PC-9 (cell line): Measurements from ENCODE around the gene OPN3. TPM values are rescaled to one million over a fixed set of nuclear protein-coding genes. Genes with fewer than 3 reads are reported as not detected.

ENCODE experiments used
- BruUV-seq: library from RNA; stranded (reverse); fragments of 400-500 nt; replicated peaks from 2 replicates; lab custom pipeline; 2021; lab: Mats Ljungman, UMichigan
- CTCF ChIA-PET: fragments of 300-600 bp; sonication (Branson Sonifier 250); formaldehyde crosslinking; loops from one replicate; lab custom pipeline; 2022; ENCODE audit warnings: antibody characterized with exemption; lab: Charles Lee
- POLR2A ChIA-PET: fragments of 300-600 bp; sonication (Branson Sonifier 250); formaldehyde crosslinking; loops from one replicate; lab custom pipeline; 2022; ENCODE audit warnings: antibody characterized with exemption; ENCODE audit not compliant: unreplicated experiment; lab: Charles Lee
- DNase-seq, 2 experiments: peaks; one replicate each; pipeline versions ENCODE4 v3.0.0 to v3.0.0-alpha.2; 2015 to 2022; ENCODE audit warnings: mixed read lengths in 1 of 2
- H2AFZ ChIP-seq: fragments of 200-600 bp; sonication (generic); 2 replicates; pipeline ENCODE4 v1.8.1; 2017; ENCODE audit warnings: antibody characterized with exemption
- H3F3A ChIP-seq: fragments of 200-600 bp; sonication (generic); 2 replicates; pipeline ENCODE4 v1.8.1; 2017; ENCODE audit warnings: antibody characterized with exemption, mild to moderate bottlenecking, low read depth; ENCODE audit not compliant: insufficient read depth
- H3K27ac ChIP-seq: fragments of 200-600 bp; sonication (generic); 2 replicates; pipeline ENCODE4 v1.6.1; 2016; ENCODE audit warnings: mixed run types
- H3K27me3 ChIP-seq: fragments of 200-600 bp; sonication (generic); 2 replicates; pipeline ENCODE4 v1.6.1; 2016; ENCODE audit warnings: low read depth, mixed run types; ENCODE audit not compliant: insufficient read depth
- H3K36me3 ChIP-seq: fragments of 200-600 bp; sonication (generic); 2 replicates; pipeline ENCODE4 v1.6.1; 2016; ENCODE audit warnings: low read depth, mixed run types
- H3K4me1 ChIP-seq: fragments of 200-600 bp; sonication (generic); replicated peaks from 2 replicates; pipeline ENCODE4 v1.6.1; 2016; ENCODE audit warnings: mixed run types; ENCODE audit not compliant: insufficient read depth
- H3K4me2 ChIP-seq: fragments of 200-600 bp; sonication (generic); 2 replicates; pipeline ENCODE4 v1.6.1; 2017; ENCODE audit warnings: mixed run types
- H3K4me3 ChIP-seq: fragments of 200-600 bp; sonication (generic); 2 replicates; pipeline ENCODE4 v1.6.1; 2016; ENCODE audit warnings: mixed run types
- H3K79me2 ChIP-seq: fragments of 200-600 bp; sonication (generic); 2 replicates; pipeline ENCODE4 v1.6.1; 2017; ENCODE audit warnings: low read depth, mixed run types
- H3K9me2 ChIP-seq: fragments of 200-600 bp; sonication (generic); 2 replicates; pipeline ENCODE4 v1.8.1; 2017; ENCODE audit warnings: mild to moderate bottlenecking; ENCODE audit not compliant: insufficient read depth
- H3K9me3 ChIP-seq: fragments of 200-600 bp; sonication (generic); 2 replicates; pipeline ENCODE4 v1.8.1; 2016; ENCODE audit warnings: low read depth; ENCODE audit not compliant: insufficient read depth
- H4K20me1 ChIP-seq: fragments of 200-600 bp; sonication (generic); 2 replicates; pipeline ENCODE4 v1.8.1; 2017; ENCODE audit not compliant: insufficient read depth
- CTCF ChIP-seq: fragments of 200-600 bp; sonication (generic); conservative IDR thresholded peaks from 2 replicates; pipeline ENCODE4 v1.6.1; 2017; ENCODE audit warnings: mixed run types, antibody characterized with exemption, mild to moderate bottlenecking, moderate library complexity
- EZH2 ChIP-seq: fragments of 200-600 bp; sonication (generic); IDR thresholded peaks from 2 replicates; pipeline ENCODE4 v1.8.0; 2017; ENCODE audit warnings: antibody characterized with exemption, low read depth
- intact Hi-C: fragments of 100-400 bp; cut with micrococcal nuclease; formaldehyde crosslinking; loops from one replicate; pipeline ENCODE4 v1.10.0; 2022; ENCODE audit not compliant: unreplicated experiment
- total RNA-seq: library from RNA; stranded (reverse); gene quantifications from 2 replicates; pipeline ENCODE4 v1.2.3, GENCODE V29; 2021

The OPN3 gene
- total RNA-seq, 1 experiment from 2014 or later: 62.7 TPM

DNA sequence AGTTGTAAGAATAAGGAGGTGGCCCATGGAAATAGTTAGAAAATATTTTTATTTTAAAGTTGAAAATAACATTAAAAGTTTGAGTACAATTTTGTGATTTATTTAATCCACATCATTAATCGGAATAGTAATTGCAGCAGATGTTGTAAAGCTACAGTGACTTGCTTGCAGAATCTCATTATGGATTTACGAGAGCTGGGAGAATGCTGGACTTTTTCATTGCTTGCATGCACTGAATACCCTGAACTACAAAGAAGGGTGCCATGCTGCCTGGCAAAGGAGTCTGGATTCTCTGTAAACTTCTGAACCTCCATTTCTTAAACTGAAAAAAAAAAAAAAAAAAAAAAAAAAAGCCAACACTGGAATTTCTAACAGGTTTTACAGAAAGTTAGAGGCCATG lies 38.4 kb upstream of the OPN3 start:
- H3K4me1 ChIP-seq: no peaks in the 10 kb centered on the region
- POLR2A ChIA-PET: no interaction called here
- CTCF ChIA-PET: no interaction called here
- H2AFZ ChIP-seq: no peak overlapping the region
- no peaks in the 10 kb centered on the region for H3K79me2 ChIP-seq
- no peaks in the 10 kb centered on the region for H3K27me3 ChIP-seq
- H3K9me3 ChIP-seq: no peaks in the 10 kb centered on the region
- no peak overlapping the region for H3K4me2 ChIP-seq
- no peaks in the 10 kb centered on the region for H3K36me3 ChIP-seq
- H3F3A ChIP-seq: no peaks in the 10 kb centered on the region
- no peaks in the 10 kb centered on the region; the same call in 1 of the 2 replicates for H3K9me2 ChIP-seq
- DNase-seq: no peak
- intact Hi-C loops: no loop called here
- H3K27ac ChIP-seq: no peak overlapping the region
- no peaks in the 10 kb centered on the region for H4K20me1 ChIP-seq
- no TSS peak for BruUV-seq
- no peak for TF ChIP-seq EZH2
- no peak overlapping the region for H3K4me3 ChIP-seq

DNA sequence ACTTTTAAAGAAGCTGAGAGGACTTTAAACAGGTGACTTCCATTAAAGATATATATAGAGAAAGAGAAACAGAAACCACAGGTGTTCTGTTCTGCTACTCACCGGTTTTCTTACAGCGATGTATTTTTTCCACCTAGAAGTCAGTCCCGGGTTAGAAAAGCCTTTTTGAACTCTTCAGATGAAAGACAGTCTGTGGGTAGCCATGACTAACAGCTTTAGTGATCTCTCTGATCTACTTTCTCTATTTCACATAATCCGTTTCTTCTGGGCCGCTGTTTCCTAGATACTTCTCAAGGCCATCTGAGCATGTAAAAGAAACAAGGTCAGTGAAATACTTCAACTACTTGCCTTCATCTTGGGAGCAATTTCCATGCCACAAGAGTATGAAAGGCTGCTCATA lies 37.0 kb upstream of the OPN3 start:
- Histone ChIP-seq H3K4me2 (no peak overlapping the region), H3K4me1 (no peaks in the 10 kb centered on the region), H3K4me3 (no peak overlapping the region), H2AFZ (no peak overlapping the region), H3K9me3 (no peaks in the 10 kb centered on the region; the same call in 1 of the 2 replicates), H3F3A (no peaks in the 10 kb centered on the region), H3K9me2 (no peaks in the 10 kb centered on the region; the same call in 1 of the 2 replicates), H3K79me2 (no peaks in the 10 kb centered on the region), H4K20me1 (no peaks in the 10 kb centered on the region), H3K36me3 (no peaks in the 10 kb centered on the region), H3K27ac (no peak overlapping the region), H3K27me3 (no peaks in the 10 kb centered on the region)
- no TSS peak for BruUV-seq
- intact Hi-C loops: no loop called here
- POLR2A ChIA-PET: no interaction called here
- TF ChIP-seq CTCF: no peak
- no peak for TF ChIP-seq EZH2
- CTCF ChIA-PET: no interaction called here
- no peak for DNase-seq

DNA sequence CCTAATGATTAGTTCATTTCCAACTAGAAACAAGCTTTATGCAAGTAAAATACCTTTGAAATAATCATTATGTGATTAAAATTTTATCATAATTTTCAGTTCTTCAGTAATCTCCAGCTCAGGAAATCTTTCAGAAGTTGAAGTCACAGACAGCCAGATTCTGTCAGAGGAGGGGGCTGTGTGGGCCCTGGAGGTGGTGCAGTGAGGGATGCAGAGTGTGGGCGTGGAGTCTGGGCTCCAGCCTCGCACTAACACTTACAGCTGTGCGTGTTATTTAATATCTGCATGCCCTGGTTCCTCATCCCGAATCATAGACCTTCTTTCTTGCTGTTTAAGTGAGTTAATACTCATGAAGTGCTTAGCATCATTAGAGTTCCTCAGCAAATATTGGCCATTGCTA lies 35.8 kb upstream of the OPN3 start:
- H3K4me1 ChIP-seq: no peaks in the 10 kb centered on the region
- no peak overlapping the region for H3K4me2 ChIP-seq
- H3K79me2 ChIP-seq: no peaks in the 10 kb centered on the region
- no peak overlapping the region for H3K4me3 ChIP-seq
- H3K9me2 ChIP-seq: no peaks in the 10 kb centered on the region
- ChIA-PET POLR2A (no interaction called here), CTCF (no interaction called here)
- H2AFZ ChIP-seq: no peak overlapping the region
- intact Hi-C loops: no loop called here
- no peaks in the 10 kb centered on the region for H3K36me3 ChIP-seq
- no peaks in the 10 kb centered on the region; the same call in 1 of the 2 replicates for H3K9me3 ChIP-seq
- TF ChIP-seq CTCF (no peak), EZH2 (no peak)
- H3F3A ChIP-seq: no peaks in the 10 kb centered on the region
- no peak overlapping the region for H3K27ac ChIP-seq
- BruUV-seq: no TSS peak
- no peaks in the 10 kb centered on the region for H3K27me3 ChIP-seq
- no peak for DNase-seq
- H4K20me1 ChIP-seq: no peaks in the 10 kb centered on the region

GRCh38 chr1:241674805-241675384 lies 34.7 kb upstream of the OPN3 start:
- TF ChIP-seq EZH2 (no peak), CTCF (no peak)
- ChIA-PET CTCF (no interaction called here), POLR2A (no interaction called here)
- BruUV-seq: no TSS peak
- no peak overlapping the region for H3K4me2 ChIP-seq
- no peak for DNase-seq
- no peaks in the 10 kb centered on the region for H3K9me2 ChIP-seq
- H3K36me3 ChIP-seq: no peaks in the 10 kb centered on the region
- no peak overlapping the region for H3K27ac ChIP-seq
- H3K4me1 ChIP-seq: no peaks in the 10 kb centered on the region
- H3K27me3 ChIP-seq: no peaks in the 10 kb centered on the region
- H3K4me3 ChIP-seq: no peak overlapping the region
- no peaks in the 10 kb centered on the region; the same call in 1 of the 2 replicates for H3K9me3 ChIP-seq
- no peak overlapping the region for H2AFZ ChIP-seq
- no peaks in the 10 kb centered on the region for H4K20me1 ChIP-seq
- intact Hi-C loops: no loop called here
- no peaks in the 10 kb centered on the region for H3K79me2 ChIP-seq
- no peaks in the 10 kb centered on the region for H3F3A ChIP-seq
